B cell (primary cell): ENCODE data around the gene SH3GL1. TPM values are rescaled to one million over a fixed set of nuclear protein-coding genes. Genes with fewer than 3 reads are reported as not detected.

ENCODE experiments used
- ATAC-seq: fragments of 200-7000 bp; cut with Tn5 transposase; one replicate; pipeline ENCODE4 v1.10.0; 2021; ENCODE audit warnings: low read depth, mild to moderate bottlenecking, moderate number of reproducible peaks, moderate library complexity
- CTCF ChIA-PET: fragments of 350-600 bp; sonication (Branson Sonifier 250); formaldehyde crosslinking; loops from one replicate; lab custom pipeline; 2021; ENCODE audit warnings: antibody characterized with exemption, inconsistent platforms; lab: Charles Lee
- POLR2A ChIA-PET: fragments of 350-600 bp; sonication (Branson Sonifier 250); formaldehyde crosslinking; loops from one replicate; lab custom pipeline; 2021; ENCODE audit warnings: antibody characterized with exemption; lab: Charles Lee
- DNase-seq: peaks from one replicate; pipeline ENCODE4 v3.0.0; 2013
- H2AFZ ChIP-seq: 2 replicates; pipeline ENCODE4 v1.6.1; 2012; ENCODE audit warnings: mild to moderate bottlenecking, low read depth, low read length; ENCODE audit not compliant: insufficient read depth, poor library complexity, severe bottlenecking
- H3K27ac ChIP-seq, 2 donors: 1 replicate in 1 of 2; 2 replicates in 1 of 2; pipeline ENCODE4 v1.5.1; 2012 to 2013; ENCODE audit warnings: low read length in 2 of 2, mild to moderate bottlenecking in 2 of 2, moderate library complexity in 1 of 2
- H3K27me3 ChIP-seq, 4 experiments: fragments of 200-600 bp in 1 of 4; sonication (generic) in 1 of 4; replicated peaks in 1 of 4; 1 replicate in 2 of 4; 2 replicates in 2 of 4; pipeline versions ENCODE4 v1.6.1 to v1.7.0; 2013 to 2016; ENCODE audit warnings: low read length in 3 of 4, mild to moderate bottlenecking in 2 of 4, mixed read lengths in 1 of 4, moderate library complexity in 1 of 4; ENCODE audit not compliant: insufficient read depth in 4 of 4, control insufficient read depth in 3 of 4; ENCODE audit errors: control extremely low read depth in 1 of 4
- H3K36me3 ChIP-seq, 2 experiments: replicated peaks in 1 of 2; 1 replicate in 1 of 2; 2 replicates in 1 of 2; pipeline versions ENCODE4 v1.6.1 to v1.7.1; 2013; ENCODE audit warnings: low read length in 1 of 2; ENCODE audit not compliant: insufficient read depth in 2 of 2, control insufficient read depth in 1 of 2; ENCODE audit errors: control extremely low read depth in 1 of 2, extremely low read depth in 1 of 2
- H3K4me1 ChIP-seq, 2 donors: fragments of 200-600 bp in 1 of 2; sonication (generic) in 1 of 2; 1 replicate in 1 of 2; 2 replicates in 1 of 2; pipeline versions ENCODE4 v1.5.1 to v1.6.1; 2013 to 2017; ENCODE audit warnings: low read length in 2 of 2; ENCODE audit not compliant: control insufficient read depth in 2 of 2, insufficient read depth in 2 of 2
- H3K4me2 ChIP-seq: replicated peaks from 2 replicates; pipeline ENCODE3; 2012; ENCODE audit warnings: mild to moderate bottlenecking, low read depth, low read length; ENCODE audit not compliant: poor library complexity, severe bottlenecking
- H3K4me3 ChIP-seq, 5 experiments: fragments of 200-600 bp in 1 of 5; sonication (generic) in 1 of 5; 1 replicate in 3 of 5; 2 replicates in 2 of 5; pipeline versions ENCODE4 v1.5.1 to v1.7.0; 2011 to 2016; ENCODE audit warnings: low read length in 4 of 5, mild to moderate bottlenecking in 4 of 5, low read depth in 2 of 5, control low read depth in 1 of 5, moderate library complexity in 1 of 5; ENCODE audit not compliant: insufficient read depth in 1 of 5; ENCODE audit errors: control extremely low read depth in 1 of 5, extremely low read depth in 1 of 5
- H3K79me2 ChIP-seq: fragments of 200-600 bp; sonication (generic); one replicate; pipeline ENCODE4 v1.6.0; 2016; ENCODE audit warnings: low read length; ENCODE audit not compliant: control insufficient read depth, insufficient read depth
- H3K9ac ChIP-seq: fragments of 200-600 bp; sonication (generic); 2 replicates; pipeline ENCODE4 v1.6.1; 2017; ENCODE audit warnings: mild to moderate bottlenecking, low read length, moderate library complexity
- H3K9me3 ChIP-seq, 3 donors: one replicate each; pipeline versions ENCODE4 v1.6.1 to v1.7.1; 2013; ENCODE audit warnings: low read length in 2 of 3; ENCODE audit not compliant: control insufficient read depth in 2 of 3, insufficient read depth in 1 of 3; ENCODE audit errors: control extremely low read depth in 1 of 3
- H4K20me1 ChIP-seq: 2 replicates; pipeline ENCODE4 v1.6.0; 2012; ENCODE audit warnings: mild to moderate bottlenecking, low read length; ENCODE audit not compliant: insufficient read depth, control insufficient read depth, poor library complexity, severe bottlenecking
- H3K27ac Mint-ChIP-seq: one replicate; pipeline ENCODE4 v1.8.0; 2021; ENCODE audit warnings: mixed read lengths
- H3K27me3 Mint-ChIP-seq: one replicate; pipeline ENCODE4 v1.8.0; 2021; ENCODE audit warnings: mixed read lengths
- H3K4me1 Mint-ChIP-seq: one replicate; pipeline ENCODE4 v1.8.0; 2021; ENCODE audit warnings: mixed read lengths
- H3K4me3 Mint-ChIP-seq: one replicate; pipeline ENCODE4 v1.8.0; 2021; ENCODE audit warnings: mixed read lengths
- H3K9me3 Mint-ChIP-seq: one replicate; pipeline ENCODE4 v1.8.0; 2022; ENCODE audit warnings: mixed read lengths; ENCODE audit not compliant: insufficient read depth
- EZH2 ChIP-seq: IDR thresholded peaks from 2 replicates; pipeline ENCODE4 v1.6.1; 2012; ENCODE audit warnings: borderline replicate concordance, low read depth, mild to moderate bottlenecking, moderate library complexity, low read length; ENCODE audit not compliant: insufficient read depth, poor library complexity, severe bottlenecking
- whole genome bisulfite sequencing: methylation state at CpG from one replicate; pipeline ENCODE4 v1.1.5; 2013; ENCODE audit warnings: missing lambda C conversion rate; ENCODE audit not compliant: insufficient coverage; 5-methylcytosine and 5-hydroxymethylcytosine counted together
- intact Hi-C: fragments of 100-400 bp; cut with micrococcal nuclease; formaldehyde crosslinking; loops from one replicate; pipeline ENCODE4 v1.10.0; 2022
- polyA plus RNA-seq: library from polyadenylated mRNA; depleted of rRNA; stranded (reverse); fragments of >200 nt; gene quantifications from 2 replicates; pipeline ENCODE4 v1.2.3, GENCODE V29; 2012
- total RNA-seq, 2 donors: library from RNA; stranded (reverse); fragments of 120-200 nt in 1 of 2; gene quantifications; 1 replicate in 1 of 2; 2 replicates in 1 of 2; pipeline versions ENCODE4 v1.2.3 to v1.2.4, GENCODE V29; 2013 to 2022
- TF ChIP-seq, protein P1 (sequence below): fragments of 200-600 bp; IDR thresholded peaks from one replicate; pipeline ENCODE4 v1.8.0; 2022; ENCODE audit warnings: antibody characterized with exemption, mild to moderate bottlenecking

The SH3GL1 gene
- total and polyA plus RNA-seq, 2 donors (not counting 1 experiment from before 2014, with no cell fraction given): 37.2 to 42.4 TPM

DNA sequence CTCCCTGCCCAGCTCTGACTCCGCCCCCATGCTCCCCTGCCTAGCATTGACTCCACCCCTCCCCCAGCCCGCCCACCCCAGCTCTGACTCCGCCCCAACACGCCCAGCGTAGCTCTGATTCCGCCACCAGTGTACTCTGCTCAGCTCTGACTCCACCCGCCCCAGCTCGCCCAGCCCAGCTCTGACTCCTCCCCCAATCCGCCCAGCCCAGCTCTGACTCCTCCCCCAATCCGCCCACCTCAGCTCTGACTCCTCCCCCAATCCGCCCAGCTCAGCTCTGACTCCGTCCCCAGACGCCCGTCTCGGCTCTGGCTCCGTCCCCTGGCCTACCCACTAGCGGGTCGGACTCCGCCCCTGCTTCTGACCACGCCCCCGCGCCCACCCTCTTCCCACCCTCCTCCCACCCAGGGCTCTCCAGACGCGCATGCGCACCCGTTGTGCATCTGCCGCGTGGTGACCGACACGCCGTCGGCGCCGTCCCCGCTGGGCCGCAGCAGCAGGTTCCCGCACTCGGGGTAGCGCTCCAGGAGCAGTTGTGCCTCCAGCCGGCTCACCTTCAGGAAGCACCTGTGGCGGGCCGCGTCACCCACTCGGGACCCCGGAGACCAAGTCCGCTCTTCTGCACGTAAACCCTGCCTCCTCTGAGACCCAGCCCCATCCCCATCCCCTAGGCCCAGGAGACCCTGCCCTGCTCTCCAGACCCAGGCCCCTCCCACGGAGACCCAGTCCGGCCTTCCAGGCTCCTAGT is 71.9 kb downstream of the SH3GL1 start:
- Mint-ChIP-seq H3K27me3 (no peaks in the 10 kb centered on the region), H3K4me3 (peak overlapping the region; percentile 79), H3K9me3 (no peaks in the 10 kb centered on the region), H3K4me1 (peaks cover 28% of the 10 kb centered on the region), H3K27ac (peak overlapping the region; percentile 85)
- no peaks in the 10 kb centered on the region for H3K79me2 ChIP-seq
- H3K4me1 ChIP-seq: peaks cover 18 to 31% of the 10 kb centered on the region in 2 donors
- peak overlapping the region in 4 of 5 experiments; percentile 37 to 54 (median 46) for H3K4me3 ChIP-seq
- ATAC-seq: peak; percentile 86
- peaks cover 0 to 11% (median 0%) of the 10 kb centered on the region in 4 experiments for H3K27me3 ChIP-seq
- peaks cover 0 to 27% (median 0%) of the 10 kb centered on the region in 3 donors for H3K9me3 ChIP-seq
- peak overlapping the region; percentile 74 for H3K4me2 ChIP-seq
- peak; percentile 93 for DNase-seq
- H3K9ac ChIP-seq: peak overlapping the region; percentile 44
- no peaks in the 10 kb centered on the region for H3K36me3 ChIP-seq
- H2AFZ ChIP-seq: peak overlapping the region; percentile 66
- ChIA-PET POLR2A (interaction anchor here (0.6 to 1.0 kb wide), 2 partner anchors 14 to 1939 kb away, joined by 3 to 4 read pairs; partner anchors contain the start of gene MPND), CTCF (interaction anchor here (0.8 kb wide), 1 partner anchor 15 kb away, joined by 3 read pairs; the partner anchor contains the start of gene MPND)
- intact Hi-C loops: loop anchor here (1.0 to 5.0 kb wide), 3 partner anchors 14 to 144 kb away; partner anchors contain the start of genes HDGFL2 and SH3GL1
- WGBS: 1% methylated on average over 44 of the region's 49 CpGs
- TF ChIP-seq EZH2: no peak
- TF ChIP-seq, protein P1, sequence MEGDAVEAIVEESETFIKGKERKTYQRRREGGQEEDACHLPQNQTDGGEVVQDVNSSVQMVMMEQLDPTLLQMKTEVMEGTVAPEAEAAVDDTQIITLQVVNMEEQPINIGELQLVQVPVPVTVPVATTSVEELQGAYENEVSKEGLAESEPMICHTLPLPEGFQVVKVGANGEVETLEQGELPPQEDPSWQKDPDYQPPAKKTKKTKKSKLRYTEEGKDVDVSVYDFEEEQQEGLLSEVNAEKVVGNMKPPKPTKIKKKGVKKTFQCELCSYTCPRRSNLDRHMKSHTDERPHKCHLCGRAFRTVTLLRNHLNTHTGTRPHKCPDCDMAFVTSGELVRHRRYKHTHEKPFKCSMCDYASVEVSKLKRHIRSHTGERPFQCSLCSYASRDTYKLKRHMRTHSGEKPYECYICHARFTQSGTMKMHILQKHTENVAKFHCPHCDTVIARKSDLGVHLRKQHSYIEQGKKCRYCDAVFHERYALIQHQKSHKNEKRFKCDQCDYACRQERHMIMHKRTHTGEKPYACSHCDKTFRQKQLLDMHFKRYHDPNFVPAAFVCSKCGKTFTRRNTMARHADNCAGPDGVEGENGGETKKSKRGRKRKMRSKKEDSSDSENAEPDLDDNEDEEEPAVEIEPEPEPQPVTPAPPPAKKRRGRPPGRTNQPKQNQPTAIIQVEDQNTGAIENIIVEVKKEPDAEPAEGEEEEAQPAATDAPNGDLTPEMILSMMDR: no peak
- no peaks in the 10 kb centered on the region for H4K20me1 ChIP-seq
- peak overlapping the region in 1 of 2 donors; percentile 36 for H3K27ac ChIP-seq
